GM19351 (cell line): Measurements from ENCODE around the gene CTIF.
A peak's percentile ranks its signal among the peaks of the same experiment; 100 is the strongest.

Experiments
- ATAC-seq: cut with Tn5 transposase; IDR thresholded peaks from one replicate; pipeline ENCODE4 v1.9.1; 2021; ENCODE audit warnings: mild to moderate bottlenecking, moderate library complexity; ENCODE audit not compliant: unreplicated experiment

The CTIF gene

DNA sequence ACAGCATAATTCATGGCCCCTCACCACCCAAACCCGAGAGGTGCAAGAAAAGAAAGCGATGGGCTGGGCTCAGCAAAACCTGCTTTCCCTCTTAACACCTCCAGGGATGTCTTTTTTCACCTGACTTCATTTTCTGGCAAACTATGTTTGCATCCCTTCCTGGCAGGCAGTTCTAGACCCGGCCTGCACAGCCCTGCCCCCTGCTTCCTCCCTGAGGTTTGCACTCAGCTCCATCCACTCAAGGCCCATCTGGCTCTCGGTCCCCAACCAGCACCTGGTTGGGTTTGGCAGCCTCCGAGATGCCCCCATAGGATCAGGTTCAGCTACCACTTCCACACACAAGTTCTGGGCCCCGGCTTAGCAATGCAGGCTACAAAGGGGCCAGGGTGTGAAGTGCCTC, 226.2 kb downstream of the CTIF start:
- ATAC-seq: no peak

DNA sequence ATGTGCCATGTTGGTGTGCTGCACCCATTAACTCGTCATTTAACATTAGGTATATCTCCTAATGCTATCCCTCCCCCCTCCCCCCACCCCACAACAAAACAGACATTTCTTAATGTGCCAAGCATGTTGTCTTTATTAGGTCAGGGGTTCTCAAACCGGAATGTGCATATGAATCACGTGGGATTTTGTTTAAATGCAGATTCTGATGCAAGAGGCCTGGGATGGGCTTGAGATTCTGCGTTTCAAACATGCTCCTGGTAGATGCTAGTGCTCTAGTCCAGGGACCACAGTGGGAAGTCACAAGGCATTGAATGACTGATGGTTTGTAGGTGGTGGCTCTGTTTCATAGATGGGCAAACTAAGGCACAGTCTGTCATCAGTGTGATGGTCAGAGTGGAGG, 227.2 kb downstream of the CTIF start:
- no peak for ATAC-seq

DNA sequence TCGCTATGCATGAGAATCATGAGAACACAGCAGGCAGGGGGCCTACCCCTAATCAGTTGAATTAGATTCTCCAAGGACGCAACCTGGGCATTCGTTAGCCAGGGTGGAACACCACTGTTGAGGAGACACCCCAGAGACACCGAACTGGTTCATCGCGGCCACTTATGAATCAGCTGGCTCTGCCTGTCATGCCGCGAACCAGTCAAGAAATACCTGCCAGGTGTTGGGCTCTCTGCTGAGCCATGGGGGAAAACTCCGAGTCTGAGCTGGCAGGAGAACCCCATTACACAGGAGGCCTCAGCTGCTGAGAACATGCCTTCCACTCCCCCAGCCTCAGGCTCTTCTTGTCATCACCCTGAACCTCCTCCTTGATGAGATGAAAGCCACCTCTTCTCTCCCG, 227.7 kb downstream of the CTIF start:
- ATAC-seq: no peak

DNA sequence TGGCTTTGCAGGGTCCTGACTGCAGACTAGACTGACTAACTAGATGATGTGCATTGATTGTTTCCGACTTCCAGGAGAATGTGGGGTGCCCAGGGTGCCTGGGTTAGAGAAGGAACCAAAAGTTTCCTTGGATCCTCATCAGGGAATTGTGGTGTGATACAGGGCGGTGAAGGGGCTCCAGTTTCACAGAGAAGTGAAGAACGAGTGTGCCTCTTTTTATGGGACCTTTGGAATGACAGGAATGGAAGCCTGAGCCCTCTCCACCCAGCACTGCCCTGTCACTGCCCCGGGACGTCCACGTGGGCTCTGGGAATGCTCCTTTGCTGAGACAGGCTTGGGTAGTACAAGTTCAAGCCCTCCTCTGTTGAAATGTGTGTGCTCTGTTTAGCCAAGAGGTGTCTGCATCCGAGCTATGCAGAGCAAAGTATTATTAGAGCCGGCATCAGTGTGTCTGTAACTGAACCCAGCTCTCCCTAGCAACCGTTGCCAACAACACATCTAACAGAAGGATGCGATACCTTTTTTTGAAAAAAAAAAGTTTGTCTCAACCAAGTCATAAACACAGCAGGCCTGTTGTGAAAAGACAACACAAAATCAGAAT, 228.4 kb downstream of the CTIF start:
- no peak for ATAC-seq

DNA sequence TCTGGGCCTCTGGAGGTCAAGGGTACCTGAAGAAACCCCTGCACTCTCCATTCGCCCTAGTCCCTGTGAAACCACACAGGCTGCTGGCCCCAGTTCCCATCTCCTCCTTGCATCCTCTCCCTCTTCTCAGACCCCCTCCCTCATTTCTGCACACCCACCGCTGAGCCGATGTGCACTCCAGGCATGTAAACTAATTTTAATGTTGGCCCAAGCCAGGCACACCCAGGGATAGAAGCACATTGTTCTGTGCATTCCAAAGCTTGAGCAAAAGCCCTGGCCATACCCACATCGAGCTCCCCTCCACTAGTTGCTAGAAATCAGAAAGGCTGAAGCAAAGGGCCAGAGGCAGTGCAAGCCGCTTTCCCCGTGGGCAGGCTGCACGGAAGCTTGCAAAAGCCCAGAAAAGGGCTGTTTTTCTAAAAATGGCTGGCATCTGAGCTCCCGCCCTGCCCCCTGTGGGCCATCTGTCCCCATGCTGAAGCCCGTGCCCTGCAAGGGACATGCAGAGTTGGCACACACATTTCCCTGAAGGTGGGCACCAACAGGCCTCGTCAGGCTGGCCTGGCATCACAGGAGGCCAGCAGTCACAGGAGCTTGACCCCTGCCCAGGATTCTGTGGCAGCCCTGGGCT, 230.3 kb downstream of the CTIF start:
- no peak for ATAC-seq

DNA sequence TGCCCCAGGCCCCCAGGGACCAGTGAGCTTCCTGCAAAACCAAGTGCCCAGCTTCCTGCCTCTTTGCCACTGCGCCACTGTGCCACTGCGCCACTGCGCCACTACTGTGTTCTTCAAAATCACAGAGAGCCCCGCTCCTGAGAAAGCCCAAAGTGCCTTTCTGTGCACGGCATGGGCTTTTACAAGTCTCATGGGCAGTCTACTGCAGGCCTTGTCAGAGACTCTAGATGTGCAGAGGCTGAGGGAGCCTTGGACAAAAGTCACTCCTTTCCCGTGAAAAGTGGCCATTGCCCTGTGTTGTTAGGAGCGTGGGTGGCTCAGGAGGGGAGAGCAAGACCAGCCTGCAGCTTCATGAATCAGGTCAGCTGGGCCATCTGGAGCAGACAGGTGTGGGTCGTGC, 231.4 kb downstream of the CTIF start:
- no peak for ATAC-seq

DNA sequence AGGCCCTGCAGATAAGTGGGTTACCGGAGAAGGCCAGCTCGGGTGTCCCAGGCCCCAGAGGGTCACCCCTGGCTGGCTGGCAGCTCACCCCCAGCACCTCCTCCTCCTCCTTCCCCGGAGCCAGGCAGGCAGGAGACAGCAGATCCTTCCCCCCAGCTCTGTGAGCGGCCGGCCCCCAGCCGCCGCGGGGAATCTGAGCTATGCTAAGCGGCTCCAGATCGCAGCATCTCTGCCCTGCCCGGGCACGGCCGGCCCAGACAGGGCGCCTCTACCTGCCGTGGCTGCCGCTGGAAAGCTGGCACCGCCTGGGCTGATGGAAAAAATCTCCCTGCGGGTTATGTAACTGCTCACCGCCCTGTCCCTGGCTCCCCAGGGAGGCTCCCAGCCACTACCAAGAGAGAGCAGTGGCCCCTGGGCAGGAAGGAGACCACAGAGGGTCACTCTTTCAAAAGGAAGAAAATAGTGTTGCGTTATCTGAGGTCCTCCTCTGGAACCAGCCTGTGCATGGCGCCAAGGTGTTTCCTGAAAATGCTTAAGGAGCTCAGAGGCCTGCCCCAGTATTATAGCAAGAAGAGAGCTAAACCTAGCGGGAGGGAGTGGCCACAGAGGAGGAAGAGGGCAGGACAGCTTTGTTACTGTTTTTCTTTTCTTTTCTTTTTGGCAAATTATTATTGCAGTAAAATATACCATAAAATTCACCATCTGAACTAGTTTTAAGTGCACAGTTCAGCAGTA, 233.0 kb downstream of the CTIF start:
- ATAC-seq: no peak

DNA sequence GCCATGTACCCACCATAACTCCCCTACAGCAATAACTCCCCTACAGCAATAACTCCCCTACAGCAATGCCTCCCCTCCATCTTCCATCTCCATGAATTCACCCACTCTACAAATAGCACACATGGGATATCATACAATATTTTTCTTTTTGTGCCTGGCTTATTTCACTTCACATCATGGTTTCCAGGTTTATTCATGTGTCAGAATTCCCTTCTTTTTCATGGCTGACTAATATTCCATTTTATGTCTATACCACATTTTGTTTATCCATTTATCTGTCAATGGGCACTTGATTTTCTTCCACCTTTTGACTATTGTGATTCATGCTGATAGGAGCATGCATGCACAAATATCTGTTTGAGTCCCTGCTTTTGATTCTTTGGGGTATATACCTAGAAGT, 233.6 kb downstream of the CTIF start:
- ATAC-seq: no peak

DNA sequence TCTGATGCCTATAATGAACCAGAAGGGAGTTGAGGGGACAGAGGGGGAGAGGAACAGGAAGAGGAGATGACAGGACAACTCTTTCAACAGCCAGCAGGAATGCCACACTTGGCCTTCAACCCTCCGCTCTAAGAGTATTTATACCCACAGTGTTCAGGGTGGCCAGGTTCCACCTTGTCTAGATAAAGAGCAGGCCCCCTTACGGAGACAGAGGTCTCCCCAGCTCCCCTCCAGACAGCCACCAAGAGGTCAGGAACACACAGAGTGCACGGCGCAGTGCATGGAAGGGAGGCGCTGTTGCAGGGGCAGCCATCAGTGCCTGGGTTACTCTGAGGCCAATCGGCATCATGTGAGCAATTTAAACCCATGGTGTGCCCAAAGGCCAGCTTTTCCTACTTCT, 235.0 kb downstream of the CTIF start:
- no peak for ATAC-seq

DNA sequence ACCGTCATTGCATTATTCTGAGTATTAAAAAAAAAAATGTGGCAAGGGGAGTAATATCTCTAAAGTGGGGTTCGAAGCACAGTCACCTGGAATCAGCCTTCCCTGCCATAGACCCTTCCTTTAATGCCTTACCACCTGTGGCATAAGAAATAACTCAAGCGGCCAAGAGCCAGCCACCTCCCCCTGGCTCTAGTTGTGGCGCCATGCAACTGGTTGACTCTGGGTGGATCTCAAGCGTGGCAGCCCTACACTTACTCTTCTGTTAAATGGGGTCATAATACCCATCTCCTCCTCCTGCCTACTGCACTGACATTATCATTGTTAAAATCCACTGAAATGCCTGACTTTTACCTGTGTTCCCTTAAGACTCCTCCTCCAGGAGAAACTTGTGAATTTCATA, 236.1 kb downstream of the CTIF start:
- ATAC-seq: no peak

DNA sequence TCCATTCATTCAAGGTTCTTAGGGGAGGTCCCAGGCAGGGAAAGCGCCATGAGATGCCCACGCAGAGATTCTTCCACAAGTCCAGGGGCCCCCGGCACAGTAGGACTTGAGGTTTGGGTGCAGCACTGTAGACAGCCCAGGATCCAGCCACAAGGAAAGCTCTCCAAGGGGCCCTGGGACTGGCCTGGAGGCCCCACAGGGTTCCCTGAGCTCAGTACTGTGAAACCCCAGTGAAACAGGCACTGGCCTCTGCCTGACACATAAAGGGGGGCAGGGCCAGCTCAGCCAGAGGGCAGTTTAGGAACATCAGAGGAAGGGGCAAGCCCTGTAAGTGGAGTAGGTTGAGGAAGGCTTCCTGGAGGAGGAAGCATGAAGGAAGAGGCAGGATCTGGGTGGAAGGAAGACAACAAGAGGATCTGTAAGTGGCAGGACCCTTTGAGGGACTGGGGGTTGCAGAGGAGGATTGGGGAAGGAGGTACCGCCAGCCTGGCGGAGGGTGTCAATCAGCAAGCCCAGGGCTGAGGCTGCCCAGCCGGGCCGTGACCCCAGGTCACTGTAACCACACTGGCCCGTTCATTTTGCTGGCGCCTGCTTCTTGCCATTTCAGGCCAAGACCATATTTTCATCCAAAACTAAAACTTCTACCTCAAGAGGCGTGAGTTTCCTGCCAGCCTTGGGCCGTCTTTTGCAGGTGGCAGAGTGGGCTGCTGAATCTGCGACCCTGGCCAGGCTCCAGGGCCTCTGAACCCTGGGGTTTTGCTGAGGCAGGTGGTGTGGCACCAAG, 236.7 kb downstream of the CTIF start:
- no peak for ATAC-seq

DNA sequence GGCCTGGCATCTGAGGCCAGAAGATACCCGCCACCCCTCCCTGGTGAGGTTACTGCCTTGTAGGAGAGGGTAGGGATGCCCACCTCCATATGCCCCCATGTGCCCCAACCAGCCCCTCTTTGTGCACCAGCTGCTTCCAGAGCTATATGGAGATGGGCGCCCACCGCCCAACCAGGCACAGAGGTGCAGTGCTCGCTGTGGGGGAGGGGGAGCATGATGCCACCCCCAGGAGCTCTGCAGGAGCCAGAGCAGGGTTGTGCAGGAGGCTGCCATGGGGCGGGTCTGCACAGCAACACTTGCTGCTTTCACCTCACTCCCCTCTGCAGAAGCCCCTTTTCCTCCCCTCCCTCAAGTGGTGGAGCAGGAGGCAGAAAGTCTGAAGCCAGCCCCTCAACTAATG, 237.3 kb downstream of the CTIF start:
- ATAC-seq: no peak

DNA sequence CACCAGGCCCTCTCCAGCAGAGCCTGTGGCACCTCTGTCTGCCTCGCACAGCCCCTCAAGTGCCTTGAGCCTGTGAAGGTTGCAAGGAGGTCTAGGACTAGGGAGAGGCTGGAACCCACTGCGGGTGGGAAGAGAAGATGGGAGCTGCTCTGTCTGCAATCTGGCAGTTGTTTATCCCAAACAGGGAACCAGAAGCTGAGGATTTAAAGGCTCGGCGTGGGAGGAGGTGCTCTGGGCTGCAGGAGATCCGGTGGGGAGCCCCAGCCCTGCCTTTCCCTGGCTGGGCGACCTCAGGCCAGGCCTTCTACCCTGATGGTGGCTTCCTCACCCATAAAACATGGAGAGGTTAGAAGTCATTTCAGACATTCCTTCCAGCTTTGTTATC, 237.8 kb downstream of the CTIF start:
- ATAC-seq: no peak

DNA sequence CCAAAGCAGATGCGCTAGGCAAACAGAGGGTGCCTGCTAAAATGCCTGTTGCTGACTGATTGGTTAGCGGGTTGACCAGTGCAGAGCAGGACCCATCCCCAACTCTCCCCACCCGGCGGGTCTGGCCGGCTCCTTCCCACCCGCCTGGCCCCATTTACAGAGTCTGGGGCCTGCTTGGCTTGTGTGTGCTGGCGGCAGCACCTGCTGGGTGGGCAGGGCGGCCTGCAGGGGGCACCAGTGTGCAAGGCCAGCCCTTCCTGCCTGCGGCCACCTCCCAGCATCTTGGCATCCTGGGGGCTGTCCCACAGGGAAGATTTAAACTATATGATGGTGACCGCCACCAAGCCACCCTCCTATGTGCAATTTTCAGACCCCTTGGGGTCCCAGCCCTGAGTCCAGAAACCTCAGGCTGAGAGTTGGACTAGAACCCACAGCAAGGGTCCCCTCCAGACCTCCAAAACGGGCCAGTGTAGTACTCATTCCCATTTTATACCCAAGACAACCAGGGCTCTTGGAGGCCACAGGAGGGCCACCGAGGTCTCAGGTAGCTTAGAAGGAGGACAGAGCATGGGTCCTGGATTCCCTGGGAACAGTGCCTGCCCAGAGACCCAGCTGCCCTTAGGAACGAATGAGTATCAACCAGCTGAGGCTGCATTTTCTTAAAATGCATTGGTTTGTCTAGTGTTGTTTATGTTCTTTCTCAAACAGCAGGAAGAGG, 238.4 kb downstream of the CTIF start:
- ATAC-seq: peak; percentile 61

DNA sequence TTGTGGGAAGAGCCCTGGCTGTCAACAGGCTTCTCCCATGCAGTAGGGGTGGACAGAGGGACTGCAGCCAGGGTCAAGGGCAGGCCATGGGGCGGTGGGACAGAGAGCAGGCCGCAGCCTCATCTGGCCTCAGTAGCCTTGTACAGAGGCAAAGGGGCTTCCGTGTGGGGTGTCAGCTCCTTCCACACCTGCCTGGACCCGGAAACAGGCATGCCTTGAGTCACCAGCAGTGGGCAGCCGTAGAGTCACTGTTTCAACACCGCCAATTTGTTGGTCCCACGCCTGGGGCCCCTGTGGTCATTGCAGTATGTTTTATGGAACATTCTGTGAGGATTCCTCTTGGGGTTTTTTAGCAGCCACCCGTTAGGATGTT, 238.9 kb downstream of the CTIF start:
- no peak for ATAC-seq

DNA sequence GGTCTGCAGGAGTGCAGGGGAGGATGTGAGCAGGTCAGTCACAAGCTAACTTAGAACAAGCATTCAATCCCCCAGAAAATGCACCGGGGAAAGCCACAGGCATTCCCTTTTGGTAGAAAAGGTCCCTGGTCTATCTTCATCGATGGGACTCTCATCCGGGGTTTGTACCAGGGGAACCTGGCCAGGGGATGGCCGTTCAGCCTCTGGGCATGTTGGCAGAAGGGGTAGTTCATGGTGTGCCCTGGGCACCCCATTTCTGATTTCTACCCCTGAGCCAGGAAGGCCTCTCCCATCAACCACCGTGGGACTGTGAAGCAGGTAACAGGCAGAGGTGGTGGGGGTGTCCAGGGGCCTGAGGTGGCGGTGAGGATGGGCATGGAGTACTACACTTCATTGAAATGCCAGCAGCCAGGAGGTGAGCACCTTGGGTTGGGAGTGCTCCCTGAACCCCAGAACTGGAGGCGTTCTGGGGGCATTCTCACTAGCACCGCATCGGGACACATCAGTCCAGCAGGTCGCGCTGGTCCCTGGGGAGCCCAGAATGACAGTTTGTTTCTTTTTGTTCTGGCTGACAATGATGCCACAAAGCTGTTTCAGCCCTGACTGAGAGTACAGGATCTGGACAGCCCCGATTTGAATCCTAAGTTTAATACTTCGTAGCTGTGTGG, 239.6 kb downstream of the CTIF start:
- ATAC-seq: peak; percentile 65

DNA sequence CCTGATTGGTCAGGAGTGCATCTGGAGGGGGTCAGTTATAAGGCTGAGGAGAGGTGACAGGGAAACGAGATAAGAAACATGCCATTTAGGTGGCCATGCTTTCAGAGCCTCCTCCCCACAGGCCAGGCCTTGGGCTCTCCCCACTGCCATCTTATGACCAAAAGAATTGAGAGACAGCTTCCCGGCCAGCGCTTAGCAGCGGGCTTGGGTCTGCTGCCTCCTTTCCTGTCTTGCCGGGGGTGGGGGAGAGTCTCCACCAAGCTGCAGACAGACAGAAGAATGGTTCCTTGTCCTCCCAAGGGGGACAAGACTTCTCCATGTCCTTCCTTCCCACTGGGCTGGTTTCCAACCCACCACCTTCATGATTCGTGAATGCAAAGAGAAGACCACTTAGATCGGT, 240.6 kb downstream of the CTIF start:
- ATAC-seq: no peak

DNA sequence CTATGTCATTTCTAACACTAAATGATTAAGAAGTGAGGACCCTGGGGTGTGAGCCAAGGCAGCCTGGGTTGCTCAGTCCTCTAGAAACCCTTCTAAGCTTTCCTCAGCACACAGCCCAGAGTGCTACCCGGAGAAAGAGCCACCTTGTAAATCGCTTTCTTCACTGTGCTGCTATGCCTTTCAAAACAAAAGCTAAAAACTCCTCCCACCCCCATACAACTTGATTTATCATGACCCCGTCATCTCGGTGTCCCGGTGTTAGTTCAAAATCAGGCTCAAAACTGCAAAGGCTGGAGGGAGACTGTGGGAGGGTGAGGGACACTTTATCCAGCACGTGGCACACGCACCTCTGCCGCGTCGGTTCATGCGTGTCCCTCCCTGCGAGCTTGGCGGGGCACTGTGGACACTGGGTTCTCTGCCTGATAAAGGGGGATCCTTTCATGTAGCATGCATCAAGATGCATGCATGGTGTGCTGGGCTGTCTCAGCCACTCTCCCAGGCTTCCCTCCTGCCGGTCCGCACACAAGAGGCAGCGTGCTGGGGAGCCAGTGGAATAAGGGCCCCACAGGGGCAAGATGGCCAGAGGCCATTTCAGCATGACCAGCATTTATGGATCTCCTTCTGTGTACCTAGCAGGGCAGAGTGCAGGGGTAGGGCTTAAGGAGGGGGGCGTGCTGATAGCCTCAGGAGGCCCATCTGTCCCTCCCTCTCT, 241.5 kb downstream of the CTIF start:
- no peak for ATAC-seq

DNA sequence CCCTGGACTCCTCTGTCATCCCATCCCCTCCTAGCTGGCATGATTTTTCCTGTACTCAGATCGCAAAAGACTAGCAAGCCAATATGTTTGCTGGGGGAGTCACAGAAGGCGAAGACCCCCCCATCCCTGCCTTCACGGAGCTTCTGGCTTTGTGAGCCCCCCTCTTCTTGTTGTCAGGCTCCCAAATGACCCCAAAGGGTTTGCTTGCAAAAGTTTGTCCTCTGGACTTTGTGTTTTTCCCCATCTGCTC, 242.0 kb downstream of the CTIF start:
- no peak for ATAC-seq
